HEK293 (cell line): ENCODE measurements around the gene DHPS.

ENCODE experiments used
- CTCF ChIA-PET: fragments of 350-600 bp; formaldehyde crosslinking; extraction: SDS; loops from one replicate; lab custom pipeline; 2021; ENCODE audit warnings: antibody characterized with exemption; lab: Yijun Ruan, JAX
- POLR2A ChIA-PET: fragments of 300-600 bp; formaldehyde crosslinking; extraction: SDS; loops from one replicate; lab custom pipeline; 2020; ENCODE audit warnings: antibody characterized with exemption, inconsistent platforms; lab: Yijun Ruan, JAX
- H3K27ac ChIP-seq: fragments of 200-500 bp; sonication (Bioruptor generic); 2 replicates; pipeline ENCODE4 v1.5.1; 2014; ENCODE audit warnings: low read depth, low read length, control low read depth, inconsistent platforms; ENCODE audit errors: extremely low read depth
- H3K36me3 ChIP-seq, 2 experiments: fragments of 200-500 bp in 1 of 2; sonication (Bioruptor generic) in 1 of 2; 1 replicate in 1 of 2; 2 replicates in 1 of 2; pipeline ENCODE4 v1.5.1; 2014 to 2017; ENCODE audit warnings: inconsistent platforms in 2 of 2, low read length in 2 of 2; ENCODE audit not compliant: control insufficient read depth in 2 of 2, insufficient read depth in 1 of 2
- H3K4me1 ChIP-seq: fragments of 200-500 bp; sonication (Bioruptor generic); 2 replicates; pipeline ENCODE4 v1.5.1; 2014; ENCODE audit warnings: mild to moderate bottlenecking, low read length, inconsistent platforms; ENCODE audit not compliant: control insufficient read depth, insufficient read depth
- H3K4me3 ChIP-seq: 2 replicates; pipeline ENCODE4 v1.5.1; 2011; ENCODE audit warnings: low read depth, mild to moderate bottlenecking, control low read depth, low read length, moderate library complexity
- H3K9me3 ChIP-seq: fragments of 200-500 bp; sonication (Bioruptor generic); 2 replicates; pipeline ENCODE4 v1.5.1; 2014; ENCODE audit warnings: low read depth, low read length, inconsistent platforms; ENCODE audit not compliant: control insufficient read depth, insufficient read depth
- ELK4 ChIP-seq: IDR thresholded peaks from 2 replicates; pipeline ENCODE4 v1.6.1; 2011; ENCODE audit warnings: mild to moderate bottlenecking, low read depth, low read length, borderline replicate concordance
- GLI2 ChIP-seq: fragments of 450-650 bp; formaldehyde crosslinking; IDR thresholded peaks from 2 replicates; pipeline ENCODE4; 2017; ENCODE audit warnings: missing biosample characterization, missing genetic modification characterization, low read depth, borderline replicate concordance
- GLIS2 ChIP-seq: fragments of 450-650 bp; formaldehyde crosslinking; IDR thresholded peaks from 2 replicates; pipeline ENCODE4 v1.5.1; 2016; ENCODE audit warnings: missing biosample characterization, missing genetic modification characterization
- HOXA7 ChIP-seq: sonication (generic); formaldehyde crosslinking; IDR thresholded peaks from 2 replicates; pipeline ENCODE4 v1.8.1; 2022; ENCODE audit warnings: missing genetic modification reagents, borderline replicate concordance
- HOXD13 ChIP-seq: sonication (generic); formaldehyde crosslinking; IDR thresholded peaks from 2 replicates; pipeline ENCODE4 v1.8.0; 2022; ENCODE audit warnings: missing genetic modification reagents, borderline replicate concordance
- KLF1 ChIP-seq: fragments of 450-650 bp; formaldehyde crosslinking; IDR thresholded peaks from 2 replicates; pipeline ENCODE4 v1.5.1; 2016; ENCODE audit warnings: missing biosample characterization, missing genetic modification characterization
- KLF9 ChIP-seq: fragments of 450-650 bp; formaldehyde crosslinking; IDR thresholded peaks from 2 replicates; pipeline ENCODE4 v1.5.1; 2016; ENCODE audit warnings: missing biosample characterization, missing genetic modification characterization, low read depth
- MYNN ChIP-seq: fragments of 450-650 bp; formaldehyde crosslinking; IDR thresholded peaks from 2 replicates; pipeline ENCODE4 v1.5.1; 2016; ENCODE audit warnings: missing biosample characterization, missing genetic modification characterization, borderline replicate concordance
- MZF1 ChIP-seq: fragments of 450-650 bp; formaldehyde crosslinking; IDR thresholded peaks from 2 replicates; pipeline ENCODE4 v1.5.1; 2017; ENCODE audit warnings: missing biosample characterization, missing genetic modification characterization, borderline replicate concordance
- PATZ1 ChIP-seq: fragments of 450-650 bp; formaldehyde crosslinking; IDR thresholded peaks from 2 replicates; pipeline ENCODE4 v1.5.1; 2016; ENCODE audit warnings: missing biosample characterization, missing genetic modification characterization
- YY1 ChIP-seq: fragments of 450-650 bp; formaldehyde crosslinking; IDR thresholded peaks from 2 replicates; pipeline ENCODE4 v1.5.1; 2018; ENCODE audit warnings: missing biosample characterization, missing genetic modification characterization
- ZBTB20 ChIP-seq: fragments of 450-650 bp; formaldehyde crosslinking; IDR thresholded peaks from 2 replicates; pipeline ENCODE4 v1.5.1; 2016; ENCODE audit warnings: missing biosample characterization, missing genetic modification characterization
- ZBTB21 ChIP-seq: fragments of 450-650 bp; formaldehyde crosslinking; IDR thresholded peaks from 2 replicates; pipeline ENCODE4 v1.5.1; 2017; ENCODE audit warnings: missing biosample characterization, missing genetic modification characterization
- ZBTB8A ChIP-seq: fragments of 450-650 bp; formaldehyde crosslinking; IDR thresholded peaks from 2 replicates; pipeline ENCODE4 v1.5.1; 2016; ENCODE audit warnings: missing biosample characterization, missing genetic modification characterization
- ZNF121 ChIP-seq: fragments of 450-650 bp; formaldehyde crosslinking; IDR thresholded peaks from 2 replicates; pipeline ENCODE4 v1.5.1; 2016; ENCODE audit warnings: missing biosample characterization, missing genetic modification characterization
- ZNF175 ChIP-seq: fragments of 450-650 bp; formaldehyde crosslinking; IDR thresholded peaks from 2 replicates; pipeline ENCODE4 v1.5.1; 2016; ENCODE audit warnings: missing biosample characterization, missing genetic modification characterization
- ZNF274 ChIP-seq, 2 experiments: fragments of 200-500 bp in 1 of 2; fragments of 450-650 bp in 1 of 2; sonication (Bioruptor generic) in 1 of 2; formaldehyde crosslinking in 1 of 2; IDR thresholded peaks; 2 replicates each; pipeline versions ENCODE4 v1.5.1 to v1.6.1; 2014 to 2016; ENCODE audit warnings: borderline replicate concordance in 1 of 2, inconsistent platforms in 1 of 2, low read length in 1 of 2, missing biosample characterization in 1 of 2, missing genetic modification characterization in 1 of 2
- ZNF350 ChIP-seq: fragments of 450-650 bp; formaldehyde crosslinking; IDR thresholded peaks from 2 replicates; pipeline ENCODE4 v1.5.0; 2017; ENCODE audit warnings: missing biosample characterization, mild to moderate bottlenecking, missing genetic modification characterization
- ZNF391 ChIP-seq: fragments of 450-650 bp; formaldehyde crosslinking; IDR thresholded peaks from 2 replicates; pipeline ENCODE4 v1.5.1; 2016; ENCODE audit warnings: low read depth, missing biosample characterization, missing genetic modification characterization, borderline replicate concordance
- ZNF529 ChIP-seq: fragments of 450-650 bp; formaldehyde crosslinking; IDR thresholded peaks from 2 replicates; pipeline ENCODE4 v1.5.1; 2017; ENCODE audit warnings: missing genetic modification characterization, missing biosample characterization; ENCODE audit not compliant: insufficient replicate concordance
- ZNF571 ChIP-seq: fragments of 450-650 bp; formaldehyde crosslinking; IDR thresholded peaks from 2 replicates; pipeline ENCODE4 v1.5.0; 2017; ENCODE audit warnings: missing biosample characterization, missing genetic modification characterization
- ZNF610 ChIP-seq: fragments of 450-650 bp; formaldehyde crosslinking; IDR thresholded peaks from 2 replicates; pipeline ENCODE4 v1.5.1; 2016; ENCODE audit warnings: missing biosample characterization, missing genetic modification characterization, borderline replicate concordance
- ZNF654 ChIP-seq: fragments of 450-650 bp; formaldehyde crosslinking; IDR thresholded peaks from 2 replicates; pipeline ENCODE4 v1.5.1; 2016; ENCODE audit warnings: low read depth, missing biosample characterization, missing genetic modification characterization
- ZNF843 ChIP-seq: fragments of 450-650 bp; formaldehyde crosslinking; IDR thresholded peaks from 2 replicates; pipeline ENCODE4 v1.5.1; 2016; ENCODE audit warnings: missing biosample characterization, missing genetic modification characterization

DHPS gene

GRCh38 chr19:12655546-12655945, 26.1 kb downstream of the DHPS start:
- no peak for TF ChIP-seq ZBTB20 (tag by site-specific recombination)
- no peak for TF ChIP-seq ZNF529 (tag by site-specific recombination)
- TF ChIP-seq KLF9 (tag by site-specific recombination): no peak
- no peak for TF ChIP-seq ELK4
- no peak for TF ChIP-seq MYNN (tag by site-specific recombination)
- TF ChIP-seq GLIS2 (tag by site-specific recombination): no peak
- no peak for TF ChIP-seq ZNF175
- no peak for TF ChIP-seq ZNF350
- no peak for TF ChIP-seq ZBTB8A (tag by site-specific recombination)
- no peak for TF ChIP-seq ZBTB21 (tag by site-specific recombination)
- TF ChIP-seq HOXD13: no peak
- TF ChIP-seq MZF1 (tag by site-specific recombination): no peak
- TF ChIP-seq PATZ1 (tag by site-specific recombination): no peak
- no peak for TF ChIP-seq ZNF571 (tag by site-specific recombination)
- TF ChIP-seq ZNF274 (IDR thresholded peaks at IDR 0.05; ENCODE audit: low read length): no peak
- TF ChIP-seq ZNF274 (tag by site-specific recombination; IDR thresholded peaks at IDR 0.05; ENCODE audit: borderline replicate concordance): no peak
- no peaks in the 10 kb centered on the region for H3K4me1 ChIP-seq
- no peaks in the 10 kb centered on the region for H3K9me3 ChIP-seq
- H3K4me3 ChIP-seq: no peak overlapping the region
- H3K36me3 ChIP-seq: peaks cover 5 to 55% of the 10 kb centered on the region in 2 experiments; a peak in 2 of 3 replicates
- CTCF ChIA-PET: no interaction called here
- no peak overlapping the region for H3K27ac ChIP-seq
- POLR2A ChIA-PET: no interaction called here

GRCh38 chr19:12652219-12652618, 29.5 kb downstream of the DHPS start:
- ChIA-PET CTCF (no interaction called here), POLR2A (no interaction called here)
- Histone ChIP-seq H3K27ac (no peak overlapping the region), H3K36me3 (peaks cover 5 to 34% of the 10 kb centered on the region in 2 experiments; a peak in 2 of 3 replicates), H3K4me1 (no peaks in the 10 kb centered on the region), H3K4me3 (no peak overlapping the region), H3K9me3 (no peaks in the 10 kb centered on the region)
- no peak for TF ChIP-seq ZNF391 (tag by site-specific recombination)
- no peak for TF ChIP-seq ZNF654 (tag by site-specific recombination)
- no peak for TF ChIP-seq ZNF843 (tag by site-specific recombination)
- no peak for TF ChIP-seq ZNF121 (tag by site-specific recombination)
- TF ChIP-seq GLI2 (tag by site-specific recombination): no peak
- TF ChIP-seq KLF1 (tag by site-specific recombination): no peak
- TF ChIP-seq YY1 (tag by site-specific recombination): no peak
- no peak for TF ChIP-seq ZNF610 (tag by site-specific recombination)
- TF ChIP-seq HOXA7: no peak
